ENCODE results near the gene ABI1. TPM values are rescaled to one million over a fixed set of nuclear protein-coding genes. Genes with fewer than 3 reads are reported as not detected.
"Not testable (repeated sequence)": the region's sequence is repeated elsewhere in the genome, so short reads cannot be mapped to it uniquely, and the experiment has no call there.

The ABI1 gene
- total and polyA plus RNA-seq, 9 of the 15 experiments (the other 6 are each of a cell fraction or from before 2014, with no cell fraction given): 22.1 to 52.3 (median 39.0) TPM

DNA sequence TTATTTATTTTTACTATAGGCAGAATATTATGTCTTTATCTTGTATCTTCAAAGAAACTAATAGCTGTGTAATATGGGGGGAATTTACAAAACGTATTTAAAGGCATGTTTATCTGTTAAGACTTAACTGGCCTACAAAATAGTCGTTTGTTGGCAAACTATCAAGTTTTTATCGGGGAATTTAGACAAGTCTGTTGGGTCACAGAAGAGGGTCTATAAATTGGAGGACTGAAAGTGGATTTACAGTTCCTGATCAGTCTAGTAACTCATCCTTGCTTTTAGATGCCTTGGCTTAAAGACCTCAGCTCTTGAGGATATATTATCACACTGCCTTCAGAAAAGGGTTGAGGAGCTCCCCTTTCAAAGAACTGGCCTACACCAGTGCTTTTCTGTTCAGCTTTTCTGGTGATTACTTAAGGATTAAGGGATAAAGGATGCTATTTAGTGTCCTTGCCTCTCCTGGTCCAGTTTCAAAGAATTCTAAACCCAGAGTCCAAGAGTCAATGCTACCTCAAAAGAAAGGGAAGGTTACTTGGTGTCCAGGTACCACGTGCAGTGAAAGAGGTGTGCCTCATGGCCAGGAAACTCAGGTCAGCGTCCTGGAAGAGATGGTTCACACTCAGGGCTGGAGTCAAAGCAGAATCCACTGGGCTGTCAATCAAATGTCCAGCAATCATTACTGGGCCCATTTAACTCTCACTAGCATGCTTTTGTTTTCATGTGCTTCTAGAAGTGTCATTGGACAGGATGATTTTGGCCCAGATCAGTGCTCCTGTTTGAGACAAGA, 42.9 kb upstream of the ABI1 start:
- ChIA-PET POLR2A (no interaction called here), CTCF (ENCODE audit: low intra/inter-chr PET ratio) (no interaction called here)
- Histone ChIP-seq H3K9me1 (ENCODE audit: control insufficient read depth, insufficient read depth, low read length) (no peaks in the 10 kb centered on the region), H3K4me2 (ENCODE audit: insufficient read depth, low read length) (no peak overlapping the region), H4K20me1 (replicated peaks; ENCODE audit: control insufficient read depth, insufficient read depth, low read length) (no peaks in the 10 kb centered on the region), H3K27me3 (ENCODE audit: control insufficient read depth in 2 of 2, insufficient read depth in 2 of 2, low read length in 2 of 2) (no peaks in the 10 kb centered on the region), H3K9ac (ENCODE audit: insufficient read depth in 1 of 2, low read depth in 2 of 2, low read length in 2 of 2) (no peak overlapping the region), H3K4me3 (no peak overlapping the region), H3K9me3 (replicated peaks; ENCODE audit: control insufficient read depth, insufficient read depth, low read depth, low read length) (peaks cover 1% of the 10 kb centered on the region; the same call in 1 of the 2 replicates), H2AFZ (ENCODE audit: low read depth, low read length) (no peak overlapping the region), H3K79me2 (ENCODE audit: control insufficient read depth, insufficient read depth, low read length) (no peaks in the 10 kb centered on the region), H3K4me1 (replicated peaks in 1 of 2; ENCODE audit: control insufficient read depth in 2 of 2, insufficient read depth in 2 of 2, low read length in 2 of 2) (peaks cover 0 to 6% of the 10 kb centered on the region in 2 experiments; a peak in 1 of 5 replicates), H3K27ac (ENCODE audit: extremely low read depth, low read depth, low read length) (no peak overlapping the region), H3K36me3 (ENCODE audit: control insufficient read depth, insufficient read depth, low read length) (no peaks in the 10 kb centered on the region)
- no TSS peak for BruUV-seq (replicated peaks)
- FAIRE-seq (no peak), DNase-seq (ENCODE audit: extremely low read depth in 1 of 4, low spot score in 3 of 4) (no peak), ATAC-seq (no peak)
- intact Hi-C loops (cut with micrococcal nuclease): no loop called here
- under 1% methylated on average over 5 of the region's 5 CpGs for WGBS (ENCODE audit: insufficient coverage, low coverage, missing lambda C conversion rate)
- TF ChIP-seq SMAD3 (CRISPR knock-in tag; conservative IDR thresholded peaks at IDR 0.05) (no peak), PKNOX1 (IDR thresholded peaks at IDR 0.05) (peak; percentile 75)
- TF ChIP-seq, protein P1, sequence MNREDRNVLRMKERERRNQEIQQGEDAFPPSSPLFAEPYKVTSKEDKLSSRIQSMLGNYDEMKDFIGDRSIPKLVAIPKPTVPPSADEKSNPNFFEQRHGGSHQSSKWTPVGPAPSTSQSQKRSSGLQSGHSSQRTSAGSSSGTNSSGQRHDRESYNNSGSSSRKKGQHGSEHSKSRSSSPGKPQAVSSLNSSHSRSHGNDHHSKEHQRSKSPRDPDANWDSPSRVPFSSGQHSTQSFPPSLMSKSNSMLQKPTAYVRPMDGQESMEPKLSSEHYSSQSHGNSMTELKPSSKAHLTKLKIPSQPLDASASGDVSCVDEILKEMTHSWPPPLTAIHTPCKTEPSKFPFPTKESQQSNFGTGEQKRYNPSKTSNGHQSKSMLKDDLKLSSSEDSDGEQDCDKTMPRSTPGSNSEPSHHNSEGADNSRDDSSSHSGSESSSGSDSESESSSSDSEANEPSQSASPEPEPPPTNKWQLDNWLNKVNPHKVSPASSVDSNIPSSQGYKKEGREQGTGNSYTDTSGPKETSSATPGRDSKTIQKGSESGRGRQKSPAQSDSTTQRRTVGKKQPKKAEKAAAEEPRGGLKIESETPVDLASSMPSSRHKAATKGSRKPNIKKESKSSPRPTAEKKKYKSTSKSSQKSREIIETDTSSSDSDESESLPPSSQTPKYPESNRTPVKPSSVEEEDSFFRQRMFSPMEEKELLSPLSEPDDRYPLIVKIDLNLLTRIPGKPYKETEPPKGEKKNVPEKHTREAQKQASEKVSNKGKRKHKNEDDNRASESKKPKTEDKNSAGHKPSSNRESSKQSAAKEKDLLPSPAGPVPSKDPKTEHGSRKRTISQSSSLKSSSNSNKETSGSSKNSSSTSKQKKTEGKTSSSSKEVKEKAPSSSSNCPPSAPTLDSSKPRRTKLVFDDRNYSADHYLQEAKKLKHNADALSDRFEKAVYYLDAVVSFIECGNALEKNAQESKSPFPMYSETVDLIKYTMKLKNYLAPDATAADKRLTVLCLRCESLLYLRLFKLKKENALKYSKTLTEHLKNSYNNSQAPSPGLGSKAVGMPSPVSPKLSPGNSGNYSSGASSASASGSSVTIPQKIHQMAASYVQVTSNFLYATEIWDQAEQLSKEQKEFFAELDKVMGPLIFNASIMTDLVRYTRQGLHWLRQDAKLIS (CRISPR knock-in tag; IDR thresholded peaks at IDR 0.05): no peak
- in situ Hi-C loops (cut with MboI): no loop called here

DNA sequence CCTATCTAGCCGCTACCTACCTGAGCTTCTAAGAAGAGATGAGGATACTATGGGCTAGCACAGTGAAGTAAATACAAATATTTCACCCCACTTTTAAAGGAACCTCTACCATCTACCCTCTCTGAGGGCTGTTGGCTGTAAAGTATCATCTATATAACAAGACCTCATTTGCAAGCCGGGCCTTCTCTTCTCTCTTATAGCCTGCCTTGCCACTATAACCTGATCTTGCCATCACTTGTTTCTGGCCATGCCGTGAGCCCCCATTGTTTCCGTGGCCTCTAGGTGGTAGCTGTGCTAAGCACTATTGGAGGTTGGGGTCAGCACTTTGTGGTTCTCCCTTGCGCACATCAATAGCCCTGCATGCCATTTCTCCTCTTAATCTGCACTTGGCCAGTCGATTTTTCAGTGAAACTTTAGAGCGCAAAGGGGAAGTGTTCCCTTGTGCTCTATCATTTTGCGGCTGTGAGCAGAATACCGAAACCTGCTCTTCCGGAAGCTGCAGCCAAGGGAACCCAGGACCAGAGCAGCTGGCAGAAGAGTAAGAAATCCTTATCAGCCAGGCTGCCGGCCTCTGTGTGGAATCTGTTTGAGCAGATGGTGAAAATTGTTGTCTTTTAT, 31.7 kb upstream of the ABI1 start:
- in situ Hi-C loops (cut with MboI): loop anchor here (5.0 kb wide), 1 partner anchor 465 kb away; no protein-coding TSS in a partner anchor
- H3K9me1 ChIP-seq (ENCODE audit: control insufficient read depth, insufficient read depth, low read length); H3K4me1 ChIP-seq (replicated peaks in 1 of 2; ENCODE audit: control insufficient read depth in 2 of 2, insufficient read depth in 2 of 2, low read length in 2 of 2); ATAC-seq; H3K79me2 ChIP-seq (ENCODE audit: control insufficient read depth, insufficient read depth, low read length); H2AFZ ChIP-seq (ENCODE audit: low read depth, low read length); CTCF ChIA-PET (ENCODE audit: low intra/inter-chr PET ratio); H3K27me3 ChIP-seq (ENCODE audit: control insufficient read depth in 2 of 2, insufficient read depth in 2 of 2, low read length in 2 of 2); FAIRE-seq; H3K27ac ChIP-seq (ENCODE audit: extremely low read depth, low read depth, low read length); DNase-seq (ENCODE audit: extremely low read depth in 1 of 4, low spot score in 3 of 4); H3K9me3 ChIP-seq (replicated peaks; ENCODE audit: control insufficient read depth, insufficient read depth, low read depth, low read length); H3K4me3 ChIP-seq; intact Hi-C loops (cut with micrococcal nuclease); H3K36me3 ChIP-seq (ENCODE audit: control insufficient read depth, insufficient read depth, low read length); H3K9ac ChIP-seq (ENCODE audit: insufficient read depth in 1 of 2, low read depth in 2 of 2, low read length in 2 of 2); BruUV-seq (replicated peaks); POLR2A ChIA-PET; H3K4me2 ChIP-seq (ENCODE audit: insufficient read depth, low read length); H4K20me1 ChIP-seq (replicated peaks; ENCODE audit: control insufficient read depth, insufficient read depth, low read length): not testable (repeated sequence)
- 4% methylated on average over 8 of the region's 11 CpGs for WGBS (ENCODE audit: insufficient coverage, low coverage, missing lambda C conversion rate)
